SK-N-SH (cell line): Measurements from ENCODE around the gene HSPA1A. TPM values are rescaled to one million over a fixed set of nuclear protein-coding genes. Genes with fewer than 3 reads are reported as not detected.

Source experiments
- CTCF ChIA-PET: fragments of 300-600, 350-600 bp; formaldehyde crosslinking; extraction: SDS; loops from one replicate; lab custom pipeline; 2021; lab: Yijun Ruan, JAX
- POLR2A ChIA-PET: fragments of 350-600 bp; sonication (Branson Sonifier 250); formaldehyde crosslinking; extraction: SDS; loops from one replicate; lab custom pipeline; 2020; ENCODE audit warnings: antibody characterized with exemption, inconsistent platforms; lab: Yijun Ruan, JAX
- DNase-seq: peaks from one replicate; pipeline ENCODE4 v3.0.0; 2012
- H2AFZ ChIP-seq: fragments of 200-600 bp; sonication (generic); 2 replicates; pipeline ENCODE4 v1.8.1; 2016; ENCODE audit warnings: antibody characterized with exemption, mild to moderate bottlenecking, low read depth
- H3F3A ChIP-seq: fragments of 200-600 bp; sonication (generic); replicated peaks from 2 replicates; pipeline ENCODE3; 2016; ENCODE audit warnings: antibody characterized with exemption, mild to moderate bottlenecking; ENCODE audit not compliant: insufficient read depth
- H3K27ac ChIP-seq, 2 experiments: fragments of 200-500 bp in 1 of 2; fragments of 200-600 bp in 1 of 2; sonication (Bioruptor generic) in 1 of 2; sonication (generic), shearing (Covaris generic) in 1 of 2; 2 replicates each; pipeline versions ENCODE4 v1.5.1 to v1.6.1; 2014 to 2016; ENCODE audit warnings: low read depth in 2 of 2, inconsistent platforms in 1 of 2, low read length in 1 of 2, mild to moderate bottlenecking in 1 of 2, mixed read lengths in 1 of 2
- H3K27me3 ChIP-seq: fragments of 200-600 bp; sonication (generic), shearing (Covaris generic); 2 replicates; pipeline ENCODE4 v1.6.1; 2016; ENCODE audit warnings: mixed run types; ENCODE audit not compliant: insufficient read depth
- H3K36me3 ChIP-seq, 2 experiments: fragments of 200-500 bp in 1 of 2; fragments of 200-600 bp in 1 of 2; sonication (Bioruptor generic) in 1 of 2; sonication (generic) in 1 of 2; replicated peaks in 1 of 2; 2 replicates each; pipeline versions ENCODE3 to v1.5.1; 2014 to 2016; ENCODE audit warnings: low read length in 1 of 2, mild to moderate bottlenecking in 1 of 2; ENCODE audit not compliant: insufficient read depth in 2 of 2, control insufficient read depth in 1 of 2
- H3K4me1 ChIP-seq, 2 experiments: fragments of 200-500 bp in 1 of 2; fragments of 200-600 bp in 1 of 2; sonication (Bioruptor generic) in 1 of 2; sonication (generic), shearing (Covaris generic) in 1 of 2; 2 replicates each; pipeline versions ENCODE4 v1.5.1 to v1.6.1; 2014 to 2016; ENCODE audit warnings: low read depth in 1 of 2, low read length in 1 of 2, mixed run types in 1 of 2; ENCODE audit not compliant: insufficient read depth in 2 of 2, control insufficient read depth in 1 of 2
- H3K4me2 ChIP-seq: fragments of 200-600 bp; sonication (generic), shearing (Covaris generic); 2 replicates; pipeline ENCODE4 v1.6.1; 2017; ENCODE audit warnings: mixed run types
- H3K4me3 ChIP-seq, 2 experiments: fragments of 200-500 bp in 1 of 2; fragments of 200-600 bp in 1 of 2; sonication (Bioruptor generic) in 1 of 2; sonication (generic), shearing (Covaris generic) in 1 of 2; 2 replicates each; pipeline versions ENCODE4 v1.5.1 to v1.8.1; 2014 to 2016; ENCODE audit warnings: low read depth in 2 of 2, inconsistent platforms in 1 of 2, low read length in 1 of 2, mild to moderate bottlenecking in 1 of 2, mixed read lengths in 1 of 2, moderate library complexity in 1 of 2
- H3K79me2 ChIP-seq: fragments of 200-600 bp; sonication (generic); 2 replicates; pipeline ENCODE4 v1.8.1; 2017; ENCODE audit warnings: mild to moderate bottlenecking; ENCODE audit not compliant: insufficient read depth
- H3K9ac ChIP-seq: fragments of 200-600 bp; sonication (generic); 2 replicates; pipeline ENCODE4 v1.6.1; 2017; ENCODE audit warnings: mixed run types
- H3K9me2 ChIP-seq: fragments of 200-600 bp; sonication (generic); 2 replicates; pipeline ENCODE4 v1.6.1; 2017; ENCODE audit warnings: mixed run types
- H3K9me3 ChIP-seq: fragments of 200-600 bp; sonication (generic); 2 replicates; pipeline ENCODE4 v1.6.1; 2017; ENCODE audit warnings: mixed run types, mild to moderate bottlenecking, moderate library complexity
- H4K20me1 ChIP-seq: fragments of 200-600 bp; sonication (generic); 2 replicates; pipeline ENCODE4 v1.6.1; 2017; ENCODE audit warnings: mild to moderate bottlenecking, mixed run types; ENCODE audit not compliant: insufficient read depth
- CHD2 ChIP-seq: fragments of 150-350 bp; IDR thresholded peaks from 2 replicates; pipeline ENCODE4 v1.6.1; 2018; ENCODE audit warnings: low read length; ENCODE audit not compliant: partially characterized antibody
- EP300 ChIP-seq, 2 experiments: IDR thresholded peaks; 2 replicates each; pipeline versions ENCODE4 v1.4.0 to v1.6.1; 2012; ENCODE audit warnings: borderline replicate concordance in 1 of 2, low read depth in 1 of 2, low read length in 1 of 2
- EZH2phosphoT487 ChIP-seq: fragments of 200-600 bp; sonication (generic); IDR thresholded peaks from 2 replicates; pipeline ENCODE4 v1.6.1; 2017; ENCODE audit warnings: low read depth, mixed run types, mild to moderate bottlenecking, antibody characterized with exemption, moderate library complexity, borderline replicate concordance
- FOXJ3 ChIP-seq: sonication (generic); formaldehyde crosslinking; IDR thresholded peaks from 2 replicates; pipeline ENCODE4 v1.5.1; 2020; ENCODE audit warnings: mild to moderate bottlenecking, missing genetic modification reagents
- FOXM1 ChIP-seq: IDR thresholded peaks from 2 replicates; pipeline ENCODE4 v1.4.0; 2012; ENCODE audit warnings: low read depth, mild to moderate bottlenecking
- GATA2 ChIP-seq: sonication (generic); formaldehyde crosslinking; IDR thresholded peaks from 2 replicates; pipeline ENCODE4 v1.5.0; 2020; ENCODE audit warnings: mild to moderate bottlenecking, missing genetic modification reagents
- MAX ChIP-seq: IDR thresholded peaks from 2 replicates; pipeline ENCODE4 v1.4.0; 2012; ENCODE audit warnings: low read depth
- MEF2A ChIP-seq: IDR thresholded peaks from 2 replicates; pipeline ENCODE4 v1.4.0; 2012; ENCODE audit warnings: low read depth, borderline replicate concordance
- MXI1 ChIP-seq: IDR thresholded peaks from 2 replicates; pipeline ENCODE4 v1.6.1; 2012; ENCODE audit warnings: mild to moderate bottlenecking, low read depth, low read length, improper control_type of control experiment
- NFIC ChIP-seq: IDR thresholded peaks from 2 replicates; pipeline ENCODE4 v1.4.0; 2012; ENCODE audit warnings: borderline replicate concordance
- NRF1 ChIP-seq: IDR thresholded peaks from 2 replicates; pipeline ENCODE4 v1.6.1; 2012; ENCODE audit warnings: low read depth, mild to moderate bottlenecking, low read length
- POLR2AphosphoS5 ChIP-seq: IDR thresholded peaks from 2 replicates; pipeline ENCODE4 v1.6.1; 2012; ENCODE audit warnings: low read depth, low read length
- RAD21 ChIP-seq: IDR thresholded peaks from 2 replicates; pipeline ENCODE4 v1.6.1; 2012; ENCODE audit warnings: mild to moderate bottlenecking, low read length
- RFX5 ChIP-seq: IDR thresholded peaks from 2 replicates; pipeline ENCODE4 v1.6.1; 2012; ENCODE audit warnings: mild to moderate bottlenecking, improper control_type of control experiment, low read length
- SIN3A ChIP-seq: IDR thresholded peaks from 2 replicates; pipeline ENCODE4 v1.6.1; 2012; ENCODE audit warnings: low read depth, mild to moderate bottlenecking, low read length, moderate library complexity, borderline replicate concordance
- SMC3 ChIP-seq: IDR thresholded peaks from 2 replicates; pipeline ENCODE4 v1.6.1; 2012; ENCODE audit warnings: low read depth, low read length, improper control_type of control experiment
- TAF1 ChIP-seq: IDR thresholded peaks from 2 replicates; pipeline ENCODE4 v1.6.1; 2012; ENCODE audit warnings: low read depth, mild to moderate bottlenecking, low read length, moderate library complexity, borderline replicate concordance
- ZBTB33 ChIP-seq: IDR thresholded peaks from 2 replicates; pipeline ENCODE4 v1.4.0; 2012; ENCODE audit warnings: low read depth, borderline replicate concordance
- WGBS: methylation state at CpG from one replicate; pipeline ENCODE4 v1.1.6; 2017; ENCODE audit warnings: low lambda C conversion rate; 5-methylcytosine and 5-hydroxymethylcytosine counted together
- polyA plus RNA-seq, 3 experiments: library from polyadenylated mRNA; depleted of rRNA; stranded (reverse); fragments of >200 nt; gene quantifications; 2 replicates each; pipeline ENCODE4 v1.2.3, GENCODE V29; 2012
- TF ChIP-seq, protein P1 (sequence below): IDR thresholded peaks from 2 replicates; pipeline ENCODE4 v1.4.0; 2012; ENCODE audit warnings: low read depth, borderline replicate concordance

HSPA1A gene
- polyA plus RNA-seq, 1 of the 3 experiments (the other 2 are of a cell fraction): 119 TPM

- H3K9ac ChIP-seq: no peak overlapping the region
- peaks cover 3% of the 10 kb centered on the region for H3F3A ChIP-seq
- H3K79me2 ChIP-seq: no peaks in the 10 kb centered on the region
- peaks cover 9 to 10% of the 10 kb centered on the region in 2 experiments; a peak in 2 of 4 replicates for H3K4me1 ChIP-seq
- no peaks in the 10 kb centered on the region for H3K9me3 ChIP-seq
- H3K9me2 ChIP-seq: no peaks in the 10 kb centered on the region
- POLR2A ChIA-PET: interaction anchor here (1.0 kb wide), 1 partner anchor 15 kb away, joined by 3 read pairs; the partner anchor contains the start of gene VARS1
- no peaks in the 10 kb centered on the region for H3K27me3 ChIP-seq
- TF ChIP-seq EP300 (IDR thresholded peaks at IDR 0.05; ENCODE audit: borderline replicate concordance in 1 of 2, low read depth in 1 of 2, low read length in 1 of 2) (no peak), TAF1 (no peak), MXI1 (no peak), POLR2AphosphoS5 (no peak), NRF1 (no peak), ZBTB33 (no peak), FOXJ3 (CRISPR knock-in tag) (no peak), RAD21 (no peak), MAX (no peak), MEF2A (no peak), RFX5 (no peak), EZH2phosphoT487 (no peak), FOXM1 (no peak), GATA2 (CRISPR knock-in tag) (no peak), SMC3 (no peak), NFIC (no peak), SIN3A (no peak), CHD2 (no peak)
- TF ChIP-seq, protein P1, sequence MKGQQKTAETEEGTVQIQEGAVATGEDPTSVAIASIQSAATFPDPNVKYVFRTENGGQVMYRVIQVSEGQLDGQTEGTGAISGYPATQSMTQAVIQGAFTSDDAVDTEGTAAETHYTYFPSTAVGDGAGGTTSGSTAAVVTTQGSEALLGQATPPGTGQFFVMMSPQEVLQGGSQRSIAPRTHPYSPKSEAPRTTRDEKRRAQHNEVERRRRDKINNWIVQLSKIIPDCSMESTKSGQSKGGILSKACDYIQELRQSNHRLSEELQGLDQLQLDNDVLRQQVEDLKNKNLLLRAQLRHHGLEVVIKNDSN: no peak
- H2AFZ ChIP-seq: no peak overlapping the region
- H4K20me1 ChIP-seq: no peaks in the 10 kb centered on the region
- no peak overlapping the region for H3K27ac ChIP-seq
- DNase-seq: peak; percentile 11
- CTCF ChIA-PET: interaction anchor here (1.5 to 9.9 kb wide), 2 partner anchors 10 to 11 kb away, joined by 5 to 62 read pairs; no protein-coding TSS in a partner anchor
- WGBS: 89% methylated on average over 13 of the region's 20 CpGs
- peaks cover 11 to 65% of the 10 kb centered on the region in 2 experiments for H3K36me3 ChIP-seq
- no peak overlapping the region for H3K4me2 ChIP-seq
- no peak overlapping the region for H3K4me3 ChIP-seq
Observed at GRCh38 chr6:31780507-31781243, 34.7 kb upstream of the HSPA1A start.
